ENCODE data around the gene SLC35F3. TPM values are rescaled to one million over a fixed set of nuclear protein-coding genes. Genes with fewer than 3 reads are reported as not detected.

Gene SLC35F3
- polyA plus RNA-seq, 1 donor from 2014 or later = 13.9 TPM

GRCh38 chr1:234170622-234171021 is 266.1 kb downstream of the SLC35F3 start:
- TF ChIP-seq EZH2 (IDR thresholded peaks at IDR 0.05; ENCODE audit: borderline replicate concordance, insufficient read depth, low read length, poor library complexity, severe bottlenecking) (no peak), SMC3 (conservative IDR thresholded peaks at IDR 0.05; ENCODE audit: poor library complexity) (no peak), POLR2AphosphoS5 (IDR thresholded peaks at IDR 0.05) (no peak), MXI1 (conservative IDR thresholded peaks at IDR 0.05; ENCODE audit: poor library complexity, severe bottlenecking) (no peak), TAF1 (IDR thresholded peaks at IDR 0.05; ENCODE audit: low read depth) (no peak), EP300 (conservative IDR thresholded peaks at IDR 0.05; ENCODE audit: poor library complexity, severe bottlenecking) (no peak)
- TF ChIP-seq, protein P1, sequence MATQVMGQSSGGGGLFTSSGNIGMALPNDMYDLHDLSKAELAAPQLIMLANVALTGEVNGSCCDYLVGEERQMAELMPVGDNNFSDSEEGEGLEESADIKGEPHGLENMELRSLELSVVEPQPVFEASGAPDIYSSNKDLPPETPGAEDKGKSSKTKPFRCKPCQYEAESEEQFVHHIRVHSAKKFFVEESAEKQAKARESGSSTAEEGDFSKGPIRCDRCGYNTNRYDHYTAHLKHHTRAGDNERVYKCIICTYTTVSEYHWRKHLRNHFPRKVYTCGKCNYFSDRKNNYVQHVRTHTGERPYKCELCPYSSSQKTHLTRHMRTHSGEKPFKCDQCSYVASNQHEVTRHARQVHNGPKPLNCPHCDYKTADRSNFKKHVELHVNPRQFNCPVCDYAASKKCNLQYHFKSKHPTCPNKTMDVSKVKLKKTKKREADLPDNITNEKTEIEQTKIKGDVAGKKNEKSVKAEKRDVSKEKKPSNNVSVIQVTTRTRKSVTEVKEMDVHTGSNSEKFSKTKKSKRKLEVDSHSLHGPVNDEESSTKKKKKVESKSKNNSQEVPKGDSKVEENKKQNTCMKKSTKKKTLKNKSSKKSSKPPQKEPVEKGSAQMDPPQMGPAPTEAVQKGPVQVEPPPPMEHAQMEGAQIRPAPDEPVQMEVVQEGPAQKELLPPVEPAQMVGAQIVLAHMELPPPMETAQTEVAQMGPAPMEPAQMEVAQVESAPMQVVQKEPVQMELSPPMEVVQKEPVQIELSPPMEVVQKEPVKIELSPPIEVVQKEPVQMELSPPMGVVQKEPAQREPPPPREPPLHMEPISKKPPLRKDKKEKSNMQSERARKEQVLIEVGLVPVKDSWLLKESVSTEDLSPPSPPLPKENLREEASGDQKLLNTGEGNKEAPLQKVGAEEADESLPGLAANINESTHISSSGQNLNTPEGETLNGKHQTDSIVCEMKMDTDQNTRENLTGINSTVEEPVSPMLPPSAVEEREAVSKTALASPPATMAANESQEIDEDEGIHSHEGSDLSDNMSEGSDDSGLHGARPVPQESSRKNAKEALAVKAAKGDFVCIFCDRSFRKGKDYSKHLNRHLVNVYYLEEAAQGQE (IDR thresholded peaks at IDR 0.05; ENCODE audit: borderline replicate concordance) = no peak

GRCh38 chr1:234173968-234174367 is 269.5 kb downstream of the SLC35F3 start:
- H3F3A ChIP-seq (ENCODE audit: insufficient read depth, low read length, poor library complexity, severe bottlenecking) = no peaks in the 10 kb centered on the region
- H3K9me3 ChIP-seq (ENCODE audit: low read length) = no peaks in the 10 kb centered on the region
- no peaks in the 10 kb centered on the region for H3K36me3 ChIP-seq (ENCODE audit: insufficient read depth, low read length)
- no peaks in the 10 kb centered on the region for H3K27me3 ChIP-seq (ENCODE audit: insufficient read depth, low read depth, low read length)
- no peak overlapping the region for H2AFZ ChIP-seq (ENCODE audit: low read depth, low read length)
- no peak overlapping the region for H3K27ac ChIP-seq (ENCODE audit: low read length)
- TF ChIP-seq TAF1 (IDR thresholded peaks at IDR 0.05; ENCODE audit: low read depth) (no peak), POLR2AphosphoS5 (IDR thresholded peaks at IDR 0.05) (no peak), EP300 (conservative IDR thresholded peaks at IDR 0.05; ENCODE audit: poor library complexity, severe bottlenecking) (no peak)
- no peak overlapping the region for H3K4me2 ChIP-seq (ENCODE audit: low read length)
- no peaks in the 10 kb centered on the region for H3K79me2 ChIP-seq (replicated peaks; ENCODE audit: insufficient read depth, low read length)
- H4K20me1 ChIP-seq (ENCODE audit: insufficient read depth) = no peaks in the 10 kb centered on the region
- no peak overlapping the region for H3K4me3 ChIP-seq (ENCODE audit: low read length)
- no peak overlapping the region for H3K9ac ChIP-seq (ENCODE audit: low read length)
- H3K9me2 ChIP-seq (ENCODE audit: insufficient read depth, low read length) = no peaks in the 10 kb centered on the region

More at GRCh38 chr1:234170622-234171021, 266.1 kb downstream of the SLC35F3 start:
- Histone ChIP-seq H3K9me2 (ENCODE audit: insufficient read depth, low read length) (no peaks in the 10 kb centered on the region), H3K4me3 (ENCODE audit: low read length) (no peak overlapping the region), H2AFZ (ENCODE audit: low read depth, low read length) (no peak overlapping the region), H3F3A (ENCODE audit: insufficient read depth, low read length, poor library complexity, severe bottlenecking) (no peaks in the 10 kb centered on the region), H3K79me2 (replicated peaks; ENCODE audit: insufficient read depth, low read length) (no peaks in the 10 kb centered on the region), H4K20me1 (ENCODE audit: insufficient read depth) (no peaks in the 10 kb centered on the region), H3K27ac (ENCODE audit: low read length) (no peak overlapping the region), H3K9me3 (ENCODE audit: low read length) (no peaks in the 10 kb centered on the region), H3K27me3 (ENCODE audit: insufficient read depth, low read depth, low read length) (no peaks in the 10 kb centered on the region), H3K36me3 (ENCODE audit: insufficient read depth, low read length) (no peaks in the 10 kb centered on the region), H3K4me2 (ENCODE audit: low read length) (no peak overlapping the region), H3K9ac (ENCODE audit: low read length) (no peak overlapping the region)

DNA sequence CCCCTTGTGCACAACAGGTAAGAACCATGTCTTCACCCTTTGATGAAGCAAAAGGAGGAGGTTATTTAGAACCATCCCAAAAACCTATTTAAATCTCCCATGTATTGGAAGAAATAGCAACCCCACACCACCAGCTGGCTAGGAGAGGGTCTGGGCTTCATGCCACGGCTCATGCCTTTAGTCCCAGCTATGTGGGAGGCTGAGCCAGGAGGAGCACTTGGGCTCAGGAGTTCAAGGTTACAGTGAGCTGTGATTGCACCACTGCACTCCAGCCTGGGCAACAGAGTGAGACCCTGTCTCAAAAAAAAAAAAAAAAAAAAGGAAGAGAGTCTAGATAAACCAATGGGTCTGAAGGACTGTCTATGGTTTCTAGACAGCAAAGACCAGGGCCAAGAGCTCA is 270.9 kb downstream of the SLC35F3 start:
- Histone ChIP-seq H3K9ac (ENCODE audit: low read length) (no peak overlapping the region), H3K4me2 (ENCODE audit: low read length) (no peak overlapping the region), H3K9me3 (ENCODE audit: low read length) (no peaks in the 10 kb centered on the region), H3K9me2 (ENCODE audit: insufficient read depth, low read length) (no peaks in the 10 kb centered on the region), H3F3A (ENCODE audit: insufficient read depth, low read length, poor library complexity, severe bottlenecking) (no peaks in the 10 kb centered on the region), H3K27me3 (ENCODE audit: insufficient read depth, low read depth, low read length) (no peaks in the 10 kb centered on the region), H3K36me3 (ENCODE audit: insufficient read depth, low read length) (no peaks in the 10 kb centered on the region), H4K20me1 (ENCODE audit: insufficient read depth) (no peaks in the 10 kb centered on the region), H3K4me3 (ENCODE audit: low read length) (no peak overlapping the region), H2AFZ (ENCODE audit: low read depth, low read length) (no peak overlapping the region), H3K79me2 (replicated peaks; ENCODE audit: insufficient read depth, low read length) (no peaks in the 10 kb centered on the region), H3K27ac (ENCODE audit: low read length) (no peak overlapping the region)
- TF ChIP-seq, protein P1 (IDR thresholded peaks at IDR 0.05; ENCODE audit: borderline replicate concordance) = no peak
- TF ChIP-seq SMC3 (conservative IDR thresholded peaks at IDR 0.05; ENCODE audit: poor library complexity) (no peak), EZH2 (IDR thresholded peaks at IDR 0.05; ENCODE audit: borderline replicate concordance, insufficient read depth, low read length, poor library complexity, severe bottlenecking) (no peak), MXI1 (conservative IDR thresholded peaks at IDR 0.05; ENCODE audit: poor library complexity, severe bottlenecking) (no peak), TAF1 (IDR thresholded peaks at IDR 0.05; ENCODE audit: low read depth) (no peak), EP300 (conservative IDR thresholded peaks at IDR 0.05; ENCODE audit: poor library complexity, severe bottlenecking) (no peak), CTCF (IDR thresholded peaks at IDR 0.05; ENCODE audit: poor library complexity, severe bottlenecking) (no peak), RAD21 (conservative IDR thresholded peaks at IDR 0.05) (no peak), POLR2AphosphoS5 (IDR thresholded peaks at IDR 0.05) (no peak)
